Skeletal muscle tissue (tissue), 4 donors: ENCODE results near the gene TWF2. TPM values are rescaled to one million over a fixed set of nuclear protein-coding genes. Genes with fewer than 3 reads are reported as not detected.
A peak's percentile ranks its signal among the peaks of the same experiment; 100 is the strongest.
"Not testable (repeated sequence)": the region's sequence is repeated elsewhere in the genome, so short reads cannot be mapped to it uniquely, and the experiment has no call there.

Source experiments
- H3K27ac ChIP-seq: one replicate; pipeline ENCODE4 v1.7.0; 2013; ENCODE audit warnings: mild to moderate bottlenecking, low read depth, low read length, inconsistent platforms
- H3K27me3 ChIP-seq, 3 donors: one replicate each; pipeline ENCODE4 v1.7.0; 2013; ENCODE audit warnings: low read length in 3 of 3; ENCODE audit not compliant: control insufficient read depth in 3 of 3, insufficient read depth in 3 of 3
- H3K36me3 ChIP-seq, 3 donors: one replicate each; pipeline ENCODE4 v1.7.0; 2013; ENCODE audit warnings: low read length in 3 of 3; ENCODE audit not compliant: control insufficient read depth in 3 of 3, insufficient read depth in 3 of 3
- H3K4me1 ChIP-seq, 3 donors: one replicate each; pipeline ENCODE4 v1.7.0; 2013; ENCODE audit warnings: low read length in 3 of 3, mild to moderate bottlenecking in 3 of 3; ENCODE audit not compliant: control insufficient read depth in 3 of 3, insufficient read depth in 3 of 3
- H3K4me3 ChIP-seq, 3 donors: one replicate each; pipeline ENCODE4 v1.7.0; 2013; ENCODE audit warnings: low read length in 3 of 3
- H3K9ac ChIP-seq, 3 donors: one replicate each; pipeline ENCODE4 v1.7.0; 2013; ENCODE audit warnings: low read length in 3 of 3, mild to moderate bottlenecking in 3 of 3, moderate library complexity in 2 of 3, low read depth in 1 of 3
- H3K9me3 ChIP-seq, 3 donors: one replicate each; pipeline ENCODE4 v1.7.0; 2013; ENCODE audit warnings: low read length in 3 of 3; ENCODE audit not compliant: control insufficient read depth in 3 of 3
- total RNA-seq: library from RNA; depleted of rRNA; stranded (reverse); fragments of >200 nt; gene quantifications from one replicate; pipeline ENCODE4 v1.2.3, GENCODE V29; 2014
- donor health status: Osteomylitis.

TWF2 gene
- total RNA-seq, 1 donor from 2014 or later: 18.8 TPM

DNA sequence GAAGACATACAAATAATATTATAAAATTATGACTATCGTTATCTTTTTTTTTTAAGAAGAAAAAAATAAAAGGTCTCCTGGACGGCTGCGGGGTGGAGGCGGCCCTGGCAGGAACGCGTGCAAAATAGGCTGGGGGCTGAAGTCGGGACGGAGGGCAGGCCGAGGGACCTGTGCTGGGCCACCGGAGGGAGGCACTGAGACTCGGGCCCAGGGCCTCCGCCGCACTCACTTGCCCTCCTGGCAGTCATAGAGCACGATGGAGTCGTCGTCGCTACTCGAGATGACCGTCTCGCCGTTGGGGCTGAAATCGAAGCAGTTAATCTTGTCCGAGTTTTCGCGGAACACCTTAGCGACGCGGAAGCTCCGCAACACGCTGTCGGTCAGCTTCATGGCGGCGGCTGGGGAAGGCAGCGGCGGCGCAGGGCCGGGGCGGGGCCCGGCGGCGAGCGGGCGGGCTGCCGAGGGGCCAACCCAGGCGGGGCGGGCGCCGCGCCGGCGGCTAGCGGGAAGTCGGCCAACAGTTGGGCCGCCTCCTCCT lies 39.1 kb upstream of the TWF2 start:
- peaks cover 0 to 4% (median 0%) of the 10 kb centered on the region in 3 donors for H3K36me3 ChIP-seq
- H3K27me3 ChIP-seq: no peaks in the 10 kb centered on the region
- H3K9me3 ChIP-seq: no peaks in the 10 kb centered on the region
- peak overlapping the region; percentile 94 to 99 (median 98) for H3K4me3 ChIP-seq
- peak overlapping the region; percentile 93 to 99 (median 98) for H3K9ac ChIP-seq
- H3K27ac ChIP-seq: peak overlapping the region; percentile 96
- peaks cover 22 to 42% (median 34%) of the 10 kb centered on the region in 3 donors for H3K4me1 ChIP-seq

DNA sequence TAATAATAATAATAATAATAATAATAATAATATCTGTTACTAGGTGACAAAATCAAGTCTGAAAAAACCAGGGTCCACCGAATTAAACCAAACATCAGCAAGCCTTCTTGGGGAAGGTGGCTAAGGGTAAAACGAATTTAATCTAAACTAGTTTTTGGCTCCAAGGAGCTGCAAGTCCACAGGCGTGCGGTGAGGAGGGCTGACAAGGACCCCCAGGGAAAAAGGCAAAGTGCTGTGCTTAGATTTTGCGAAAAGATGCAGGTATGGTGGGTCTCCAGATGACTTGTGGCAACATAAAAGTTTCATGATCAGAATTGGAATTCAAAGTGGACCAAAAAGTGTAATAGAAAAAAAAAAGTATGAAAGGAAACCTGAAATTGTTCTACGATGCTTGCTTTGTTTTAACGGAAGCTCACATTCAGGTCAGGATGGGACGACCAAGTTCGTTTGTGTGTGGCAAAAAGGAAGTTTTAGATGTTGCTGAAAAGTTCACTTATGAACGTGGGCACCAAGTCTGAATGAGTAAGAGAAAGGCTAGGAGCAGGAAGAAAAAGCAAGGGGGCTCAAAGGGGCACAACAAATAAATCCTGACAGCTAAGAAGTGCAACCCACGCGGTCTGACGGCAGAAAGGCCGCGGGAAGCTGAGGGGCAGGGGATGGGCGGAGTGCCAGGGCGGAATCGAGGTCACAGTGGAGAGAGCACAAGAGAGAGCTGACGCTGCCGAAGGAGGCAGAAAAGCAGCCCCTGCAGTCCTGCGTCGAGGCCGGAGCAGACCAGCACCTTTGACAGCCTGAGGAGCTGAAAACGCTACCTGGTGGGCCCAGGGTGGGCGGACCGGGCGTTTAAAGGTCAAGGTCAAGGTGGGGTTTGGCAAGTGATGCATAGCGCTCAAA lies 38.4 kb upstream of the TWF2 start:
- peak overlapping the region; percentile 93 to 99 (median 98) for H3K9ac ChIP-seq
- H3K4me1 ChIP-seq: peaks cover 27 to 46% (median 36%) of the 10 kb centered on the region in 3 donors
- H3K27me3 ChIP-seq: no peaks in the 10 kb centered on the region
- peaks cover 0 to 8% (median 3%) of the 10 kb centered on the region in 3 donors for H3K36me3 ChIP-seq
- no peaks in the 10 kb centered on the region for H3K9me3 ChIP-seq
- peak overlapping the region; percentile 96 for H3K27ac ChIP-seq
- peak overlapping the region; percentile 94 to 99 (median 98) for H3K4me3 ChIP-seq

DNA sequence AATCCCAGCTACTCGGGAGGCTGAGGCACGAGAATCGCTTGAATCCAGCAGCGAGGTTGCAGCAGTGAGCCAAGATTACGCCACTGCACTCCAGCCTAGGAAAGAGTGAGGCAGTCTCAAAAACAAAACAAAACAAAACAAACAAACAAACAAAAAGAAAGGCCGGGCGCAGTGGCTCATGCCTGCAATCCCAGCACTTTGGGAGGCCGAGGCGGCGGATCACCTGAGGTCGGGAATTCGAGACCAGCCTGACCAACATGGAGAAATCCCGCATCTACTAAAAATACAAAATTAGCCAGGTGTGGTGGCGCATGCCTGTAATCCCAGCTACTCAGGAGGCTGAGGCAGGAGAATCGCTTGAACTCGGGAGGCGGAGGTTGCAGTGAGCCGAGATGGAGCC lies 35.8 kb upstream of the TWF2 start:
- H3K4me1 ChIP-seq: peaks cover 44 to 58% (median 46%) of the 10 kb centered on the region in 3 donors
- H3K27ac ChIP-seq, H3K9me3 ChIP-seq, H3K27me3 ChIP-seq, H3K36me3 ChIP-seq, H3K4me3 ChIP-seq, H3K9ac ChIP-seq: not testable (repeated sequence)

DNA sequence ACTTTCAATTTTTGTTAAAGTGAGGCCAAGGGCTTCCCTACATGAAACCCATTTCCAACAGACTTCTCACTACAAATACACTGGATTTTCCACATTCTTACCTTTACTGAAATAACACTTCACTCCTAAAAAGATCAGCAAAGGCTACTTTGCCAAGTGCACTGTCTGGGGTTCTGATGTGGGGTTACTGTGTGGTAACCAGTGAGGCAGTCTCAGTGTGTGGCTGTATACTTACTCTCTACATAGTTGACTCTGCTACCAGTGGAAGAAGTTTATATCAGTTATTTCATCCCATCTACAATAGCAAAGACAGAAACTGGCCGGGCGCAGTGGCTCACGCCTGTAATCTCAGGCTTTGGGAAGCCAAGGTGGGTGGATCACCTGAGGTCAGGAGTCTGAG lies 33.9 kb upstream of the TWF2 start:
- Histone ChIP-seq H3K36me3 (peaks cover 8 to 20% (median 18%) of the 10 kb centered on the region in 3 donors), H3K27me3 (no peaks in the 10 kb centered on the region), H3K9ac (no peak overlapping the region), H3K4me3 (no peak overlapping the region), H3K27ac (no peak overlapping the region), H3K4me1 (peaks cover 38 to 52% (median 44%) of the 10 kb centered on the region in 3 donors), H3K9me3 (no peaks in the 10 kb centered on the region)

- not testable (repeated sequence) for H3K9ac ChIP-seq, H3K27me3 ChIP-seq, H3K9me3 ChIP-seq, H3K27ac ChIP-seq, H3K4me3 ChIP-seq
- Histone ChIP-seq H3K4me1 (peaks cover 37 to 47% (median 44%) of the 10 kb centered on the region in 3 donors), H3K36me3 (peaks cover 10 to 25% (median 23%) of the 10 kb centered on the region in 3 donors)
Measured at GRCh38 chr3:52272172-52272571, 33.2 kb upstream of the TWF2 start.

DNA sequence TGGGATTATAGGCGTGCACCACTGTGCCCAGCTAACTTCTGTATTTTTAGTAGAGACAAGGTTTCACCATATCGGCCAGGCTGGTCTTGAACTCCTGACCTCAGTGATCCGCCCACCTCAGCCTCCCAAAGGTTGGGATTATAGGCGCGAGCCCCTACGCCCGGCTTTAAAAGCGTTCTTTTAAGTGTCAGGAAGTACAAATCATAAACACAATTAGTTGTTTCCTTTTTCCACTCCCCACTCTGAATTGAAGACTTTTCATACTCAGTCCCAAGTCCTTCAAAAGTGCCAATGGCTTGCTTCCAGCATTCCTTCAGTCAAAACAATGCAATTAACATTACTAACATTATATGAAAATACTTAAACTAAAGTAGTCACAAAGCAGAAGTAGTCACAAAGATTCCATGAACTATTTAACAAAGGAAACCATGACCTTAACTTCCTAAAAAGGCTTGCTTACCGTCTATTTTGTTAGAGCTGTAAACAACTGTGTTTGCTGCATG lies 31.3 kb upstream of the TWF2 start:
- no peaks in the 10 kb centered on the region for H3K27me3 ChIP-seq
- H3K36me3 ChIP-seq: peaks cover 26 to 40% (median 38%) of the 10 kb centered on the region in 3 donors
- H3K4me1 ChIP-seq: peaks cover 20 to 31% (median 30%) of the 10 kb centered on the region in 3 donors
- no peak overlapping the region for H3K4me3 ChIP-seq
- no peaks in the 10 kb centered on the region for H3K9me3 ChIP-seq
- no peak overlapping the region for H3K9ac ChIP-seq
- H3K27ac ChIP-seq: peak overlapping the region; percentile 50

DNA sequence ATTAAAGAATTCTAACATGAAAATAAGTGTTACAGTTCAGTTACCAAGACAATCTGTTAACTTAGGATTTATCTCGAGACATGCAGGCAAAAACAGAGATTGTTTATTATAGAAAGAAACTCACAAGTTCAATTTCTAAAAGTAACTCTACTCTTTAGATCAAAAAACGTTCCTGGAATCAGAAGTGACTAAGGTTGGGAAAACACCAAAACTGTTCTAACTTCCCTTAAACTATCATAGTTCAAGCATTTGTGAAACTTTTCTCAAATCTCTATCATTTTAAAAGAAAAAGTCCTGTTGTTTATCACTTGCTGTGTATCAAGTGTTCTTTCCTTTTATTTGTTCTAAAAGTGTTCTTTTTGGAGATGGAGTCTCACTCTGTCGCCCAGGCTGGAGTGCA lies 30.8 kb upstream of the TWF2 start:
- no peak overlapping the region for H3K4me3 ChIP-seq
- peaks cover 20 to 31% (median 25%) of the 10 kb centered on the region in 3 donors for H3K4me1 ChIP-seq
- no peak overlapping the region for H3K9ac ChIP-seq
- no peaks in the 10 kb centered on the region for H3K27me3 ChIP-seq
- peaks cover 26 to 41% (median 39%) of the 10 kb centered on the region in 3 donors for H3K36me3 ChIP-seq
- H3K27ac ChIP-seq: peak overlapping the region; percentile 50
- no peaks in the 10 kb centered on the region for H3K9me3 ChIP-seq

- Histone ChIP-seq H3K9me3 (no peaks in the 10 kb centered on the region), H3K4me3 (no peak overlapping the region), H3K27me3 (no peaks in the 10 kb centered on the region), H3K36me3 (peaks cover 36 to 57% (median 53%) of the 10 kb centered on the region in 3 donors), H3K4me1 (peaks cover 19 to 26% (median 23%) of the 10 kb centered on the region in 3 donors), H3K9ac (no peak overlapping the region), H3K27ac (no peak overlapping the region)
Measured at GRCh38 chr3:52268036-52268435, 29.1 kb upstream of the TWF2 start.

GRCh38 chr3:52265387-52265786 lies 26.4 kb upstream of the TWF2 start:
- Histone ChIP-seq H3K9me3 (no peaks in the 10 kb centered on the region), H3K27me3 (no peaks in the 10 kb centered on the region), H3K4me3 (no peak overlapping the region), H3K36me3 (peaks cover 49 to 76% (median 68%) of the 10 kb centered on the region in 3 donors), H3K9ac (no peak overlapping the region), H3K4me1 (peaks cover under 1 to 7% (median 2%) of the 10 kb centered on the region in 3 donors), H3K27ac (no peak overlapping the region)

- Histone ChIP-seq H3K9ac (no peak overlapping the region), H3K9me3 (no peaks in the 10 kb centered on the region), H3K4me3 (no peak overlapping the region), H3K27ac (no peak overlapping the region), H3K27me3 (no peaks in the 10 kb centered on the region), H3K36me3 (peaks cover 66 to 89% (median 80%) of the 10 kb centered on the region in 3 donors), H3K4me1 (no peaks in the 10 kb centered on the region)
Measured at GRCh38 chr3:52262447-52262846, 23.5 kb upstream of the TWF2 start.
